Renal cortex interstitium (tissue), 15 donors: ENCODE measurements around the gene IGFBP1. TPM values are rescaled to one million over a fixed set of nuclear protein-coding genes. Genes with fewer than 3 reads are reported as not detected.
"Not testable (repeated sequence)": the region's sequence is repeated elsewhere in the genome, so short reads cannot be mapped to it uniquely, and the experiment has no call there.

Experiments
- DNase-seq, 11 donors: peaks; one replicate each; pipeline ENCODE4 v3.0.0-alpha.2; 2013; ENCODE audit warnings: low read depth in 9 of 11, low spot score in 4 of 11; ENCODE audit errors: extremely low read depth in 1 of 11
- long read RNA-seq, 16 experiments: transcript quantifications; one replicate each; lab custom pipeline, GENCODE V29; 2026
- polyA plus RNA-seq, 3 donors: library from polyadenylated mRNA; unstranded; fragments of 120-200 nt; gene quantifications; one replicate each; pipeline ENCODE4 v1.2.1, GENCODE V29; 2013; ENCODE audit not compliant: insufficient read length in 3 of 3

Gene IGFBP1
- polyA plus RNA-seq, result under 1 TPM; 0.46 to 0.79 (median 0.47) TPM
- long read RNA-seq, donor 1, result 0 reads
- long read RNA-seq, donor 2, result 0 reads
- long read RNA-seq, donor 3, result 0 reads
- long read RNA-seq, donor 4, result 0 reads
- long read RNA-seq, donor 5, result 0 reads
- long read RNA-seq, donor 6, result 0 reads
- long read RNA-seq, donor 7, result 0 reads
- long read RNA-seq, donor 8, result 0 reads
- long read RNA-seq, donor 9, result 0 reads
- long read RNA-seq, donor 10, result 0 reads
- long read RNA-seq, donor 11, result 0 reads
- long read RNA-seq, donor 12, result 0 reads
- long read RNA-seq, donor 13, result 0 reads
- long read RNA-seq, donor 14, result 0 reads
- long read RNA-seq, donor 15, result 0 reads
- long read RNA-seq, donor 16, partial matches to known transcripts, result 0 of 1 reads
- long read RNA-seq, donor 16, other reads (novel, unspliced or antisense), result 0 of 1 reads

GRCh38 chr7:45888185-45888992, at the start of gene IGFBP1:
Gene IGFBP1, plus strand, starts transcription at chr7:45888488. Its CDS starts 165 bp downstream, at chr7:45888653.
- DNase-seq, result peak in 3 of 11 donors; percentile 12 to 15 (median 13)

GRCh38 chr7:45838852-45839251, 49.4 kb upstream of the IGFBP1 start:
- not testable (repeated sequence) for DNase-seq

GRCh38 chr7:45841926-45842717, 46.2 kb upstream of the IGFBP1 start:
- not testable (repeated sequence) for DNase-seq

GRCh38 chr7:45846536-45846935, 41.8 kb upstream of the IGFBP1 start:
- not testable (repeated sequence) for DNase-seq

GRCh38 chr7:45848734-45849133, 39.6 kb upstream of the IGFBP1 start:
- not testable (repeated sequence) for DNase-seq

- DNase-seq, result not testable (repeated sequence)
Observed at GRCh38 chr7:45852984-45853383, 35.3 kb upstream of the IGFBP1 start.

GRCh38 chr7:45853491-45853890, 34.8 kb upstream of the IGFBP1 start:
- not testable (repeated sequence) for DNase-seq

- not testable (repeated sequence) for DNase-seq
Observed at GRCh38 chr7:45855680-45856079, 32.6 kb upstream of the IGFBP1 start.

GRCh38 chr7:45856888-45857287, 31.4 kb upstream of the IGFBP1 start:
- not testable (repeated sequence) for DNase-seq

- DNase-seq, result no peak
Observed at GRCh38 chr7:45863715-45864114, 24.6 kb upstream of the IGFBP1 start.

- no peak for DNase-seq
Observed at GRCh38 chr7:45865594-45866410, 22.5 kb upstream of the IGFBP1 start.

- DNase-seq, result no peak
Observed at GRCh38 chr7:45867471-45867870, 20.8 kb upstream of the IGFBP1 start.

- no peak for DNase-seq
Observed at GRCh38 chr7:45869426-45869825, 18.9 kb upstream of the IGFBP1 start.

- DNase-seq, result no peak
Observed at GRCh38 chr7:45872116-45873034, 15.9 kb upstream of the IGFBP1 start.

- DNase-seq, result no peak
Observed at GRCh38 chr7:45873035-45873354, 15.3 kb upstream of the IGFBP1 start, which contains the start of gene CCDC201. Gene CCDC201, minus strand, starts transcription at chr7:45873082. Its CDS starts 75 bp downstream, at chr7:45873007.

GRCh38 chr7:45873355-45873754, 14.9 kb upstream of the IGFBP1 start:
- DNase-seq, result no peak

- DNase-seq, result no peak
Observed at GRCh38 chr7:45874408-45875131, 13.7 kb upstream of the IGFBP1 start.
